NB4 (cell line): ENCODE results near the gene PPP1R15B.

Source experiments
- POLR2A ChIP-seq: IDR thresholded peaks from 2 replicates; pipeline ENCODE4 v1.6.1; 2011; ENCODE audit warnings: mild to moderate bottlenecking; ENCODE audit not compliant: insufficient read length; ENCODE audit errors: extremely low read depth
- TF ChIP-seq, protein P1 (sequence below): IDR thresholded peaks from one replicate; pipeline ENCODE4 v1.5.1; 2012; ENCODE audit warnings: low read depth, low read length

DNA sequence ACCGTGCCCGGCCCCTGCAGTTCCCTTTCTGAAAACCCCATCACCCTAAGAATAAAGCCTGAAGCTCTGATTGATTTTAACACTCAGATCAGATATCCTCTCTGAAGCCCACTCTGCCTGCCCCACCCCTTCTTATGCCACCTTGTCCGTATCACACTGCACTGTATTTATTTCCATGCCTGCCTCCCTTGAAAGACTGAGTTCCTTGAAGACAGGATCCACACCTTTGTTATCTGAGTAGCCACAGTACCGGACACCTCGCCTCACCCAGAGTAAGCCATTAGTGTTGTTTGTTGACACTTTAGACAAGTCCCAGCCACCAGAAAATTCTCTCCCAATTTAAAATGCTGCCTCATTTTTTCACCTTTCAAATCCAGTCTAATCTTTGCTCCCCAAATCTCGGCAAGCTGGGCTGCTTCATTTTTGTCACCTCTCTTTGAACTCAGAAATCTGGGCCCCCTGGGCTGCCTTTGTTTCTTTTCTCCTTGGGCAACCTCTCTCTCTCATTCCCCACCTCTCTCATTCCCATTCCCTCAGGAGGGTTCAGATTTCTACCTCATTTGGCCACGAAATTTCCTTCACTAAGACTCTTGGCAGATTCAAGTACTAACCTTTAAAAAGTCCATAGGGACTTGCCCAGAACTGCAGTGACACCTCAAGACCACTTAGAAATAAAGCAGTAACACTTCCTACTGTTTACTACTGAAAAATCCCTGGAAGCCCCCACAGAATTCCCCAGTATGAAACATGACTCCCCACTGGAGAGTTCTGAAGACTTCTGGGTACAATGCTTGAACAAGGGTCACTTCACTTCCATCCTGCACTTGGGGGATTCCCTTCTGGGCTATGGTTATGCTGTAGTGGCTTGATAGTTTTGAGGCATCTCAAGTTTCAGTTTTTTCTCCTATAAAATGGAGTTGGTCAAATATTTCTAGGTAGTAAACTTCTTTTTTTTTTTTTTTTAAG, 8.7 kb upstream of the PPP1R15B start:
- TF ChIP-seq, protein P1, sequence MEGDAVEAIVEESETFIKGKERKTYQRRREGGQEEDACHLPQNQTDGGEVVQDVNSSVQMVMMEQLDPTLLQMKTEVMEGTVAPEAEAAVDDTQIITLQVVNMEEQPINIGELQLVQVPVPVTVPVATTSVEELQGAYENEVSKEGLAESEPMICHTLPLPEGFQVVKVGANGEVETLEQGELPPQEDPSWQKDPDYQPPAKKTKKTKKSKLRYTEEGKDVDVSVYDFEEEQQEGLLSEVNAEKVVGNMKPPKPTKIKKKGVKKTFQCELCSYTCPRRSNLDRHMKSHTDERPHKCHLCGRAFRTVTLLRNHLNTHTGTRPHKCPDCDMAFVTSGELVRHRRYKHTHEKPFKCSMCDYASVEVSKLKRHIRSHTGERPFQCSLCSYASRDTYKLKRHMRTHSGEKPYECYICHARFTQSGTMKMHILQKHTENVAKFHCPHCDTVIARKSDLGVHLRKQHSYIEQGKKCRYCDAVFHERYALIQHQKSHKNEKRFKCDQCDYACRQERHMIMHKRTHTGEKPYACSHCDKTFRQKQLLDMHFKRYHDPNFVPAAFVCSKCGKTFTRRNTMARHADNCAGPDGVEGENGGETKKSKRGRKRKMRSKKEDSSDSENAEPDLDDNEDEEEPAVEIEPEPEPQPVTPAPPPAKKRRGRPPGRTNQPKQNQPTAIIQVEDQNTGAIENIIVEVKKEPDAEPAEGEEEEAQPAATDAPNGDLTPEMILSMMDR: no peak
- no peak for TF ChIP-seq POLR2A
